NCI-H1417 treated with DMSO at 0.1 percent for 48 hours (cell line): ENCODE data around the gene MEI1.
"Not testable (repeated sequence)": the region's sequence is repeated elsewhere in the genome, so short reads cannot be mapped to it uniquely, and the experiment has no call there.

Experiments used
- DNase-seq: peaks from one replicate; lab custom pipeline; 2025; lab: John Stamatoyannopoulos, UW

MEI1 gene, protein sequence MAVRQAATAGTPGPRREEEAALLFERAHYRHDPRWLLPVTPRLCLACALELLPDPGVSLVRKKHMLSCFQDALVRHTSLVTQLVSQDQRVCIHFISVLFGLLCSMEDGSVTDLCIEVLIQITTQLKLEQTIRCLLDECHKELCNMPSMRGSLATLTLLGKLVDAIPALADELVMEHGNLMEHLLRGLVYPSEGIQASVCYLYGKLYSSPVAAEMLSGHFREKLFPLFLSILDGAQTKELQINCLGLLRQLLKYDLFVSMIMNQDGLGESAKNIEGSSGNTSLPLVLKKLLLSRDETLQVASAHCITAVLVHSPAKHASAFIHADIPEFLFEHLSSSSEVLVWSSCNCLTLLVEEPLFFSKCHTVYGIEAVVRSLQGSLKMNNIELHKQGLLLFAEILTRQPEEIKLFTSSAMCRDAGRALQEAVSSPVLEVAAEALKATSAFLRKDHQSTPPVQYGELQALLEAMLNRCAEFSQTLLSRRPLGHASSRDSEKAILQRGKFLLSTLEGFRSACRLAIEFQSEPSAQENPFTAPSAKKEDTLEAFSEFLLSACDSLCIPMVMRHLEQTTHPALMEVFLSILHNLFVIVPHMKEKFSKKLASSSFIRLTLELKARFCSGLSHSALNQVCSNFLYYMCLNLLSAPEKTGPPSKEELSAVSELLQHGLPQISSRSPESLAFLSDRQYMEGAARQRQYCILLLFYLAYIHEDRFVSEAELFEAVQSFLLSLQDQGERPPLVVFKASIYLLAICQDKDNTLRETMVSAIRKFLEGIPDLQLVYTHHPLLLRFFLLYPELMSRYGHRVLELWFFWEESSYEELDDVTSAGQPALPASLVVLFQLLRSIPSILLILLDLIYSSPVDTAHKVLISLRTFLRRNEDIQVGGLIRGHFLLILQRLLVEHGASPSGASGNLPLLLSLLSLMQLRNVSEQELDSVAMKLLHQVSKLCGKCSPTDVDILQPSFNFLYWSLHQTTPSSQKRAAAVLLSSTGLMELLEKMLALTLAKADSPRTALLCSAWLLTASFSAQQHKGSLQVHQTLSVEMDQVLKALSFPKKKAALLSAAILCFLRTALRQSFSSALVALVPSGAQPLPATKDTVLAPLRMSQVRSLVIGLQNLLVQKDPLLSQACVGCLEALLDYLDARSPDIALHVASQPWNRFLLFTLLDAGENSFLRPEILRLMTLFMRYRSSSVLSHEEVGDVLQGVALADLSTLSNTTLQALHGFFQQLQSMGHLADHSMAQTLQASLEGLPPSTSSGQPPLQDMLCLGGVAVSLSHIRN

DNA sequence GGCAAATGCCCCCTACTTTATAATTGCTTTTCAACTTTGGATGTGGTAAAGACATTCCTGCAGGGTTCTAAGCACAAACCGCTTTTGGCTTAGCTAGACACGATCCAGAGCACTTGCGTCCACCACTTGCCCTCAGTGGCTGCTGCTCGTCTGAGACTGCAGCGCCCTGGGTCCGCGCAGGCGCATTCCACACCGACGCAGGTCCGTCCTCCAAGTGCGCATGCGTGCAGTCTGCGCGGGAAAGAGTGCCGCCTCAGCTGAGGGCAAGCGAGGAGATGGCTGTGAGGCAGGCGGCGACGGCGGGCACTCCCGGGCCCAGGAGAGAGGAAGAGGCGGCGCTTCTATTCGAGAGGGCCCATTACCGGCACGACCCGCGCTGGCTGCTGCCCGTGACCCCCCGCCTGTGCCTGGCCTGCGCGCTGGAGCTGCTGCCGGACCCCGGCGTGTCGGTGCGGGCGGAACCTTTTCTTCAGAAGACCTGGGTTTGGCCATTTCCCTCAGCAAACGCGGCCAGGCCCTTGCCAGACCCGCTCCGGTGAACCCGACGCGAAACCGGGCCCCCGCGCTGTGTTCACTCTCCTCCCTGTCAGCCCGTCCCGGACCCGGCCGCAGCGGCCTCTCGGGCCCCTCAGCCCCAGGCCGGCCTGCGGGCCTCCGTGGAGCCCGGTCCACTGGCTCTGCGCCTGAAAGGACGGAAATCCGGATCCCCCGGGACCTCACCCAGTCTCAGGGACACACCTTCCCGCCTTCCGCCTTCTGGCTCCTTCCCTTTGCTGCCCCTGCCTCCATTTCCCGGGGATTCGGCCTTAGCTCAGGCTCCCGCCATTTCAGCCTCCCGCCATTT lies at the start of gene MEI1:
Gene MEI1, plus strand, starts transcription at position 240 of the 844 bp plus-strand sequence. Its CDS starts 36 bp downstream, at position 276.
- no peak for DNase-seq

DNA sequence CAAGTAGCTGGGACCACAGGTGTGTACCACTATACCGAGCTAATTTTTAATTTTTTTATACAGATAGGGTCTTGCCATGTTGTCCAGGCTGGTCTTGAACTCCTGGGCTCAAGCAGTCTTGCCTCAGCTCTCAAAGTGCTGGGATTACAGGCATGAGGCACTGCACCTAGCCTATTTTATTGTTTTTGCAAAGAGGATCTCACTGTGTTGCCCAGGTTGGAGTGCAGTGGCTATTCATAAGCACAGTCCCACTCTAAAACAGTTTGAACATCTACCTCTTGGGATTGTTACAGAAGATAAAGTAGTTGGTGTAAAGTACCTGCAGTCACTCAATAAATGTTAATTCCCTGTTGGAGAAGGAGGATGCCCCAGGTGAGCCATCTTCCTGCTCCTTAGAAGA lies 49.1 kb upstream of the MEI1 start:
- no peak for DNase-seq

DNA sequence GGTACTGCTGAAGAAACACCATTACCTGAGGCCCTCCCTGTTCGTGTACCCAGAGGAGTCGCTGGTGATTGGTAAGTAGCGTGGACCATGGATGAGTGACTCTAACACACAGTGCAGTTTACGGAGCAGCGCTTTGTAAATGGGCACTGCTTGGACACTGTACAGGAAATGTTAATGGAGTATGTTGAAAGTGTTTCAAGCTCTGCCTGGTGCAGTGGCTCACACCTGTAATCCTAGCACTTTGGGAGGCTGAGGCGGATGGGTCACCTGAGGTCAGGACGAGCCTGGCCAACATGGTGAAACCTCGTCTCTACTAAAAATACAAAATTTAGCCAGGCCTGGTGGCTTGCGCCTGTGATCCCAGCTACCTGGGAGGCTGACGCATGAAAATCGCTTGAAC lies 48.5 kb upstream of the MEI1 start:
- no peak for DNase-seq

DNA sequence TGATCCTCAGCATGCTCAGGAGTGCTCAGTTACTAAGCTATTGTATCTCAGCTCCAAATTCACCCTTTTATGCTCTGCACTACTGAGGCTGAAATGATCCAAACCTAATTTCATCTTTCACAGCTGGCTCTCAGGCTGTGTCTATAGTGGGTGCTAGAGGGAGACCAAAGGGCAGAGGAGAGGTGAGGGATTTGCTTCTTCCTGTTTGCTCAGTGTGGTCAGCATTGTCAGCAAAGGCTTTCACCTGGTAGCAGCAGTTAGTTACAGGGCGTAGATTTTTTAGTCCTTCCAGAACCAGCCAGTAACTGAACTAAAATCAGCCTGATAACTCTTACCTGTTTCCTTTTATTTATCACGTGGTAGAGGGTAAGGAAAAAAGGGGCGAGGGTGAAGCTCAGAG lies 45.0 kb upstream of the MEI1 start:
- DNase-seq, result no peak

DNA sequence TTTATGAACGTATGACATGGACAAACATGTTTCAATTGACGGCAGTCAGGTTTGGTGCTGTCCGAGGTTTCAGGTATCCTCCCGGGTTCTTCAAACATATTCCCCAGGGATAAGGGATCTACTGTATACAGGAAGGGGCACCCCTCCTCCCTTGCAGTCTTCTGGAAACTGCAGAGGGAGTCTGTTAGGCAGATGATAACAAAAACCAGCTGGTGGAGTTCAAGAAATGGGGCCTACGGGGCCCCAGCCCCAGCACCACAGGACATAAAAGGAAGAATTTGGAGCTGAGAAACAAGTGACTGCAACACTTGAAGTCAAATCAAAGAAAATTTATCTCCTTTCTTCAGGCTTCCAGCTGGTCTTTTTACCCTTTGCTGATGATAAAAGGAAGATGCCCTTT lies 42.7 kb upstream of the MEI1 start:
- no peak for DNase-seq

DNA sequence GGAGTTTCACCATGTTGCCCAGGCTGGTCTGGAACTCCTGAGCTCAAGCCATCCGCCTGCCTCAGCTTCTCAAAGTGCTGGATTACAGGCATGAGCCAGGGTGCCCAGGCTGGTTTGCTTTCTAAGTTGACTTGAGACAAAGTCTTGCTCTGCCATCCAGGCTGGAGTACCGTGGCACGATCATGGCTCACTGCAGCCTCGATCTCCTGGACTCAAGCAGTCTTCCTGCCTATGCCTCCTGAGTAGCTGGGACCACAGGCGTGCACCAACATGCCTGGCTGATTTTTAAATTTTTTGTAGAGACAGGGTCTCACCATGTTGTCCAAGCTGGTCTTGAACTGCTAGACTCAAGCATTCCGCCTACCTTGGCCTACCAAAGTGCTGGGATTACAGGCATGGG lies 41.6 kb upstream of the MEI1 start:
- DNase-seq, result no peak

DNA sequence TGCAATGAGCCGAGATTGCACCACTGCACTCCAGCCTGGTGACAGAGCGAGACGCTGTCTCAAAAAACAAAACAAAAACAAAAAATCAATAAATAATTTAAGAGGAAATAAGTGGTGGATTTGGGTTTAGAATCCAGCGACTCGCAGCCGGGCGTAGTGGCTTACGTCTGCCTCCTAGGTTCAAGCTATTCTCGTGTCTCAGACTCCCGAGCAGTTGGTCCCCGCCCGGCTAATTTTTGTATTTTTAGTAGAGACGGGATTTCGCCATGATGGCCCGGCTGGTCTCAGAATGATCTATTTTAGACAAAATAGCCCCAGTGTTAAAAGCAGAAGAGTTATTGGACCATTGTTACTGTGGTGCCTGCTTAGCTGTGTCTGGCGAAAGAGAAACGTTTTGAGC lies 40.4 kb upstream of the MEI1 start:
- no peak for DNase-seq

DNA sequence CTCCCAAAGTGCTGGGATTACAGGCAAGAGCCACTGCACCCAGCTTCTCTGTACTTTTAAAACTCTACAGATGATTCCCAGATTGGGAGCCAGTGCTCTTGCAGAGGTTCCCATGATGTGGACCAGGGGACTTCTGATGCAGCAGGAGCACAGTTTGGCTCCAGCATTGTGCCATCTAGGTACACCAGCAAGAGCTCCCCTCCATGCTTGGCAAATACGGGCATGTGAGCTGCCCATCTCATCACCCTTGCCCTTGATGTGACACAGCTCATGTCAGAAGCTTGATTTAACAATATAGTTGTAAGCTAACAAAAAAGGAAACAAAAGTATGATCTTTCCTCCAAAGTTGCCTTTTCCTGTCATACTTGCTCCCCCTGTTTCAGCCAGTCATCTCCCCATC lies 39.4 kb upstream of the MEI1 start:
- no peak for DNase-seq

DNA sequence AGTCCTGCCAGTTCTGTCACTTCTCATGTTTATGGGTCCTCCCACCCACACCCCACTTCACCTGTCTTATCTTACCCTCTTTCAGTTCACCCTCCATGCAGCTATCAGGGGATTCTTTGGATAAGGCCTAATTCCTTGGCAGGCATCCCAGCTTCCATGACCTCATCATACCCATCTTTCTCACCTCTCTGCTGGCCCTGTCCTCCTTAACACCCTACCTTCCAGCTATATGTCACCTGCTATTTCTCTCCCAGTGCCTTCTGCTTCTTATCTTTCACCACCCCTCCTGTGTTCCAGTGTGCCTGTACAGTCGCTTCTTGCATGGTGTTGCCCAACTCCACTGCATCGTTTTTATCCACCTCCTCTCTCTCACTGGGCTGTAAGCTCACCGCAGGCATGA lies 38.9 kb upstream of the MEI1 start:
- DNase-seq, result no peak

DNA sequence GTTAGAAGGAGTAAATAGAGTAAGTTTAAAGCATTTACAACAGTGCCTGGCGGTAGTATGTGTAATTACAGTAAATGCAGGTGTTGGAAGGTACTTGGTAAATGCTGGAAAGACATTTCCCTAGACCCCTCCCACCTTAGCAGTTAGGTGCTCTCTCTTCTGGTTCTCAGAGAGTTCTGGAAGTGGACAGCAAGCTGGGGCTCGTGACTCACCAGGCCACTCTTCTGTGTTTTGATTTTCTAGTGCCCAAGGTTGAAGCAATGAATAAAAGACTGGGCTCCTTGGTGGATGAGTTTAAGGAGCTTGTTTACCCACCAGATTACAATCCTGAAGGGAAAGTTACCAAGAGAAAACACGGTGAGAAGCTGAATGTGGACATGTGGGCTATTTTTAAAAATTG lies 38.2 kb upstream of the MEI1 start:
- no peak for DNase-seq

DNA sequence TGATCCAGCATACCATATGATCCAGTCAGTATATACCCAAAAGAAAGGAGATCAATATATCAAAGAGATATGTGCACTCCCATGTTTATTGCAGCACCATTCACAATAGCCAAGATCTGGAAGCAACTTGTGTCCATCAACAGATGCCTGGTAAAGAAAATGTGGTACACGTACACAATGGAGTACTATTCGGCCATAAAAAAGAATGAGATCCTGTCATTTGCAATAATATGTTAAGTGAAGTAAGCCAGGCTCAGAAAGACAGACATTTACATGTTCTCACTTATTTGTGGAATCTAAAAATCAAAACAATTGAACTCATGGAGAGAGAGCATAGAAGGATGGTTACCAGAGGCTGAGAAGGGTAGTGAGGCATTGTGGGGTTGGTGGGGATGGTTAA lies 37.6 kb upstream of the MEI1 start:
- DNase-seq, result no peak

DNA sequence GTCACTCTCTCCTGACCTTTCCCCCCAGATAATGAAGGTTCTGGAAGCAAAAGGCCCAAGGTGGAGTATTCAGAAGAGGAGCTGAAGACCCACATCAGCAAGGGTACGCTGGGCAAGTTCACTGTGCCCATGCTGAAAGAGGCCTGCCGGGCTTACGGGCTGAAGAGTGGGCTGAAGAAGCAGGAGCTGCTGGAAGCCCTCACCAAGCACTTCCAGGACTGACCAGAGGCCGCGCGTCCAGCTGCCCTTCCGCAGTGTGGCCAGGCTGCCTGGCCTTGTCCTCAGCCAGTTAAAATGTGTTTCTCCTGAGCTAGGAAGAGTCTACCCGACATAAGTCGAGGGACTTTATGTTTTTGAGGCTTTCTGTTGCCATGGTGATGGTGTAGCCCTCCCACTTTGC lies 35.7 kb upstream of the MEI1 start:
- DNase-seq, result not testable (repeated sequence)

DNA sequence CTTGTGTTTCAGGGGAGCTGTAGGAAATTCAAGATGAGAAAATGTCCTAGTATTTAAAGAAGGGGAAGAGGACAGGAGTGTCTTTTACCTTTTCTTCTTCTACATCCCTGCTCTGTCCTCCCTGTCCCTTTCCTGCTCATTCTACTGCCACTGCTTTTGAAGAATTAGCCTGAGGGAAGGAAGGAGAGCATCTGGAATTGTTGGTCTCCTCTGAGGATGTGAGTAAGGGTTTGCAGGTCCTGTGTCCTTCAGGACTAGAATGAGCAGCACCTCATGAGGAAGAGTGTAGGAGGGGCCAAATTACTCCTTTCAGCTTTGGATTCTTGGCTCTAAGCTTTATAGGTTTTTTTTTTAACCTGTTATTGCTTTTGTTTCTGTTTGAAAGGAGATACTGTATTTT lies 34.8 kb upstream of the MEI1 start:
- no peak for DNase-seq

DNA sequence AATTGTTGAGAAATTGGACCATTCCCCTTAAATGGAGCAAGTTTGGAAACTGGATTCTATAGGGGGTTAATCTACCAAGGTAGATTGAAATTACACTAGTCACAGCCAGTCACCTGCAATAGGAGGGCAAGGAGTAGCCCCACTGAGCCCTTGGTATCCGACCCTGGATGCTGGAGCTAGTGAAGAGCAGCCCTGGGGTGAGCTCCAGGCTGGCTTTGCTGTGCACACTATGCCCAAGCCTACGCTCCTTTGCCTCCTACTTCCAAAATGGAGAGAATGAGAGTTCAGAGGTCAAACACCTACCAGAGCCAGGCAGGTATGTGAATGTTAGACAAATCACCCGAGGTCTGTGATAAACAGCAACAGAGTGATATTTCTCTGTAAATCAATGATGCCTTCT lies 34.4 kb upstream of the MEI1 start:
- no peak for DNase-seq

DNA sequence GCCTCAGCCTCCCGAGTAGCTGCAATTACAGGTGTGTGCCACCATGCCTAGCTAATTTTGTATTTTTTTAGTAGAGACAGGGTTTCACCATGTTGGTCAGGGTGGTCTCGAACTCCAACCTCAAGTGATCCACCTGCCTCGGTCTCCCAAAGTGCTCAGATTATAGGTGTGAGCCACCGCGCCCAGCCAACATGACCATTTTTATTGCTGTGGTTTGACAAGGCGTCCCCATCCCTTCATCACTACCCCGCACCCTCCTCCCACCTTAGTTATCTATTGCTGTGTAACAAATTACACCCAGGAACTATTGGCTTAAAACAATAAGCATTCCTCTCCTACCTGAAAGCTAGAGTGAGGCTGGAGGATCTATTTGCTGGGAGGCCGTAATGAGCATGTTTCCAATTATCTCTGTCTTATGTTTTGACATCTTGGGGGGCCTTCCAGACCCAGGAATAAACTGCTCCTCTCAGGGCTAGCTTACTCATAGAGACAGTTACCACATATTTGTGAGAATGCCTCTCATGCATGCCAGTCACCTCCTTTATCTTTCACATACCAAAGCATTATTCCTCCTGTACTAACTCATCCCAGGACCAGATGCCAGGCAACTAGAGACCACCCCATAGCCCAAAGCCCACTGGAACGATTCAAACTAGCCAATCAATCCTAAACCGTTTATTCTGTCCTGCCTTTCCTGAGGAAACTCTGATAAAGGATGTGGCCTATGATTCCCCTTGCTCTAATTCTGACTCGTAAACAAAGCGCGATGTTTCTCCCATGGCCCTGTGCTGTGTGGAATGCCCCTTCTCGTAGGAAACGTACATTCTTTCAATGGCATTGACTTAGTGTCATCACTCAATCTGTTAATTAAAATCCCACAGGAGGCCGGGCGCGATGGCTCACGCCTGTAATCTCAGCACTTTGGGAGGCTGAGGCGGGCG lies 30.1 kb upstream of the MEI1 start:
- no peak for DNase-seq

DNA sequence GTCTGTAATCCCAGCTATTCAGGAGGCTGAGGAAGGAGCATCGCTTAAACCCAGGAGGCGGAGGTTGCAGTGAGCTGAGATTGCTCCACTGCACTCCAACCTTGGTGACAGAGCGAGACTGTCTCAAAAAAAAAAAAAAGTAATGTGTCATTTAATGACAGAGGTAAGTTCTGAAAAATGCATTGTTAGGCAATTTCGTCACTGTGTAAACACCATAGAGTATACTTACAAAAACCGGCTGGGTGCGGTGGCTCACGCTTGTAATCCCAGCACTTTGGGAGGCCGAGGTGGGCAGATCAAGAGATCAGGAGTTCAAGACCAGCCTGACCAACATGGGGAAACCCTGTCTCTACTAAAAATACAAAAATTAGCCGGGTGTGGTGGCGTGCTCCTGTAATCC lies 27.2 kb upstream of the MEI1 start:
- DNase-seq, result not testable (repeated sequence)

DNA sequence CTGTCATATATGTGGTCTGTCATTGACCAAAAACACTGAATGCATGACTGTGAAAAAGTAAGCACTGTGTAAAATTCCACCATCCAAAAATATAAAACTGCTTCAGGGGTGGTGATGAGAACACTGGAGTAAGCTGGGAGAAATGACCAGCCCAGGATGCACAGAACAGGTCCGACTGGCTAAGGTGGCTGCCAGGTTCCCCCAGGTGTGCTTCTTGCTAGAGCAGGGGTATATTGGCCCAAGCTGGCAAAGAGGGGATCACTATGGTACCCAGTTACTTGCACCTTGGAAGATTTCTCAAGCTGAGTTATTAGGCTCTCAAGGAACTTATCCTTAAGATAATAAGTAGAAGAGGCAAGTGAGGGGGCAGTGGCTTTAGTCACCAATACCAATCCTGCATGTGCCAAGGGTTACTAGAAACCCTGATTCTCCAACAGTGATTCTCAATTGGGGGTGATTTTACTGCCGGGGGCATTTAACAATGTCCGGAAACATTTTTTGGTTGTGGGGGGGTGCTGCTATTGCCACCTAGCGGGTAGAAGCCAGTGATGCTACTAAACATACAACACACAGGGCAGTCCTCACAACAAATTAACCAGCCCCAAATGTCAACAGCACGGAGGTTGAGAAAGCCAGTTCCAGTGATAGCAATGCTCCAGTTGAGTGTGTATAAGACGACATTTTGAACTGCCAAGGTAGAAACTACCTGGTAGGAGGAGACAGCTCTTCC lies 26.4 kb upstream of the MEI1 start:
- no peak for DNase-seq

DNA sequence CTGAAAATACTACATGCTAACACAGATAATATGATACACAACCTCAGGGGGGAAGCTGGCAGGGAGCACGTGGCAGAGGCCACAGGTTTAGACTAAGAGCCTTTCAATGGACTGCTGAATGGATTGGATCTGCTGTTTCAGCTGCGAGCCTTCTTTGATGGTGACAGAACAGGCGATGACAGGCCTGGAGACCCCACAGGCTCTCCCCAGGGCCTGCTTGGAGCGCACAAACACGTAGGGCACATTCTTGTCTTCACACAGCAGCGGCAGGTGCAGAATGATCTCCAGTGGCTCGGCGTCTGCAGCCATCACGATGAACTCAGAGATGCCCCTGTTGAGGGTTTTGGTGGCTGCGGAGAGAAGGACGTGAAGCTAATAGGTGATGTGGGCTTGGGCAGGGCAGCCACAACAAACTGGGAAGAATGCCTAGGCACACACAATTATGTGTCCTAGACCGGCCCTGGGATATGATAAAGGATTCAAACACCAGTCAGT lies 24.4 kb upstream of the MEI1 start:
- no peak for DNase-seq

DNA sequence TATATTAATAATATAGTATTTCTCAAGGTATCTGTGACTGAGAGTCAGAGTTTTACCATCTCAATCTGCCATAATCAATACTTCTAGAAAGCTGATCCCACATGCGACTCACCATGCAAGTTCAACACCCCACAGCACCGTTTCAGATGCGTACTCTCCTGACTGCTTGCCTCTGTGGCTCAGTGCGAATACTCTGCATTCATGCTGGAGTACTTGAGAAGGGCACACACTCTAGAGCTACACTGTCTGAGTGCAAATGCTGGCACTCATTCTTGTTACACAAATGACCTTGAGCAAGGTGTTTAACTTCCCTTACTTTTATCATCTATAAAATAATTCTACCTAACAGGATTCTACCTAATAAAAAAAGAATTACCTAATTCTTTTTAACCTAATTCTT lies 23.2 kb upstream of the MEI1 start:
- no peak for DNase-seq

DNA sequence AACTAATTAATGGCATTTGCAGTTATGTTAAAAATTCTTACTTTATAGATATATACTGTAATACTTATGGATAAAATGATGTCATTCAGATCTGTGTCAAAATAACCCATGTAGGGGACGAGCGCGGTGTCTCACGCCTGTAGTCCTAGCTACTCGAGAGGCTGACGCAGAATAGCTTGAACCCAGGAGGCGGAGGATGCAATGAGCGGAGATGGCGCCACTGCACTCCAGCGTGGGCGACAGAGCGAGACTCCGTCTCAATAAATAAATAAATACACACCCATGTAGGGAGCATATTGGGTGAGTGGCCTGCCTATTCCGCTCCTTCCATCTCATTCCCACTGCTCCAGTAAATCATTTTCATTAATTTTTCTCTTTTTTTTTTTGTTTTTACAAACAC lies 17.7 kb upstream of the MEI1 start:
- DNase-seq, result no peak
